Spleen (tissue), 7 donors: ENCODE results near the gene MAB21L3.

ENCODE experiments used
- POLR2A ChIP-seq, 3 donors: fragments of 450-650 bp; IDR thresholded peaks; one replicate each; pipeline ENCODE4 v1.5.1; 2017; ENCODE audit warnings: antibody characterized with exemption in 3 of 3, mild to moderate bottlenecking in 1 of 3
- POLR2AphosphoS5 ChIP-seq, 3 donors: sonication (generic); formaldehyde crosslinking; IDR thresholded peaks; one replicate each; pipeline ENCODE4 v1.5.1; 2017; ENCODE audit warnings: antibody characterized with exemption in 3 of 3
- TF ChIP-seq, protein P1 (sequence below), 11 experiments: fragments of 200-600 bp in 7 of 11; fragments of 450-650 bp in 4 of 11; sonication (generic) in 4 of 11; IDR thresholded peaks in 8 of 11; conservative IDR thresholded peaks in 3 of 11; 1 replicate in 7 of 11; 2 replicates in 4 of 11; pipeline versions ENCODE4 v1.4.0 to v1.8.0; 2016 to 2021; ENCODE audit warnings: antibody characterized with exemption in 11 of 11, inconsistent platforms in 4 of 11, mild to moderate bottlenecking in 1 of 11
- donor health status: DM: no; HTN: no; CAD: no; lungs with moderate emphysema.
- donor health status: DM: no; HTN: no; CAD: no.
- donor health status: DM: no; HTN: no; CAD: no.

DNA sequence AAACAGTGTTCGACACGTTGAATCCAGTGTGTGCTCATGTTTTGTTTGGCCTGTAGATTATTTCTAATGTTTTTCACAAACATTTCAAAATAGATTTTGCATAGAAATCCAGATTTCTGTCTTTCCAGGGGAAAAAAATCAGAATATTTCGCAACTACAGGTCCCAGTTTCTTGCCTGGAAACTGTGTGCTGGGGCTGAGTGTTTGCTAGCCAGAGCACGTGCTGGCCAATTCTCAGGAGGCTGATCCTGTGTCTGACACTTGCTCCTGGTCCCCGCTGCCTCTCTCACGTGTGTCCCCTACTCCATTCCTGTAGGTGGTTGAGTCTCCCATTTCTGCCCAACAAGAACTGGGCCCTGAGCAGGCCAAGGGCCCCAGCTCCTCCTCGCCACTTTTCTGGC, 2.4 kb downstream of the MAB21L3 start:
- TF ChIP-seq, protein P1, sequence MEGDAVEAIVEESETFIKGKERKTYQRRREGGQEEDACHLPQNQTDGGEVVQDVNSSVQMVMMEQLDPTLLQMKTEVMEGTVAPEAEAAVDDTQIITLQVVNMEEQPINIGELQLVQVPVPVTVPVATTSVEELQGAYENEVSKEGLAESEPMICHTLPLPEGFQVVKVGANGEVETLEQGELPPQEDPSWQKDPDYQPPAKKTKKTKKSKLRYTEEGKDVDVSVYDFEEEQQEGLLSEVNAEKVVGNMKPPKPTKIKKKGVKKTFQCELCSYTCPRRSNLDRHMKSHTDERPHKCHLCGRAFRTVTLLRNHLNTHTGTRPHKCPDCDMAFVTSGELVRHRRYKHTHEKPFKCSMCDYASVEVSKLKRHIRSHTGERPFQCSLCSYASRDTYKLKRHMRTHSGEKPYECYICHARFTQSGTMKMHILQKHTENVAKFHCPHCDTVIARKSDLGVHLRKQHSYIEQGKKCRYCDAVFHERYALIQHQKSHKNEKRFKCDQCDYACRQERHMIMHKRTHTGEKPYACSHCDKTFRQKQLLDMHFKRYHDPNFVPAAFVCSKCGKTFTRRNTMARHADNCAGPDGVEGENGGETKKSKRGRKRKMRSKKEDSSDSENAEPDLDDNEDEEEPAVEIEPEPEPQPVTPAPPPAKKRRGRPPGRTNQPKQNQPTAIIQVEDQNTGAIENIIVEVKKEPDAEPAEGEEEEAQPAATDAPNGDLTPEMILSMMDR (IDR thresholded peaks at IDR 0.05 in 8 of 11, conservative IDR thresholded peaks at IDR 0.05 in 3 of 11), result no peak
- TF ChIP-seq POLR2AphosphoS5 (IDR thresholded peaks at IDR 0.05) (no peak), POLR2A (IDR thresholded peaks at IDR 0.05) (no peak)
